Stimulated activated CD8-positive, alpha-beta memory T cell treated with anti-CD3 and anti-CD28 coated beads, Interleukin-7, amount 100 ng/mL, for 48 hours (primary cell): ENCODE data around the gene HOXA6.

Experiments
- DNase-seq, 2 donors: peaks; one replicate each; pipeline ENCODE4 v3.0.0-alpha.2; 2020; ENCODE audit warnings: low read depth in 1 of 2; ENCODE audit errors: extremely low read depth in 1 of 2

The HOXA6 gene

DNA sequence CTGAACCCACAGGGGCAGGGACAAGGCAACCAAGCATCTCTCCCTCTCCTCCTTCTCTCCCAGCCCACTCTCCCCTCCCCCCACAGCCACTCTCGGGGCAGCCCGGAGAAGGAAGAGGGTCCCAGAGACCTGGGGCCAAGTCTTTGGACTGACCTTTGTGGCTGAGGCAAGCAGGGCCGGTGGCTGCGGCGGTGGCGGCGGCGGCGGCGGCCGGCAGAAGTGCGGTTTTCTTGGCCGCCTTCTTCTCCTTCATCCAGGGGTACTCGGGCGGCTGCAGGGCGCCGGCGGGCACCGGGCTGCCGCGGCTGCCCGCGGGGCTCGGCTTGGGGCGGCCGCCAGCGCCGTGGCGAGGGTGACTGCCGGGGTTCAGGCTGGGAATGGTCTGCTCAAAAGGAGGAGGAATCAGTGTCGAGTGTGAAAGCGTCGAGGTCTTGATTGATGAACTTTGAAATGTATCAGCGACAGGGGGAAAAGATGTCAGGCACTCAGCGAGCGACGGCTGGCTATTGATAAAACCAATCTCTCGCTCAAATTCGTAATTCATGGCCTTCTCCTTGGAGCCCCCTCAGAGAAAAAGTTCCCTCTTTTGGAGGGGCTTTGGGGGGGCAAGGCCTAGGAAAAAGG lies 45.5 kb downstream of the HOXA6 start:
- no peak for DNase-seq

DNA sequence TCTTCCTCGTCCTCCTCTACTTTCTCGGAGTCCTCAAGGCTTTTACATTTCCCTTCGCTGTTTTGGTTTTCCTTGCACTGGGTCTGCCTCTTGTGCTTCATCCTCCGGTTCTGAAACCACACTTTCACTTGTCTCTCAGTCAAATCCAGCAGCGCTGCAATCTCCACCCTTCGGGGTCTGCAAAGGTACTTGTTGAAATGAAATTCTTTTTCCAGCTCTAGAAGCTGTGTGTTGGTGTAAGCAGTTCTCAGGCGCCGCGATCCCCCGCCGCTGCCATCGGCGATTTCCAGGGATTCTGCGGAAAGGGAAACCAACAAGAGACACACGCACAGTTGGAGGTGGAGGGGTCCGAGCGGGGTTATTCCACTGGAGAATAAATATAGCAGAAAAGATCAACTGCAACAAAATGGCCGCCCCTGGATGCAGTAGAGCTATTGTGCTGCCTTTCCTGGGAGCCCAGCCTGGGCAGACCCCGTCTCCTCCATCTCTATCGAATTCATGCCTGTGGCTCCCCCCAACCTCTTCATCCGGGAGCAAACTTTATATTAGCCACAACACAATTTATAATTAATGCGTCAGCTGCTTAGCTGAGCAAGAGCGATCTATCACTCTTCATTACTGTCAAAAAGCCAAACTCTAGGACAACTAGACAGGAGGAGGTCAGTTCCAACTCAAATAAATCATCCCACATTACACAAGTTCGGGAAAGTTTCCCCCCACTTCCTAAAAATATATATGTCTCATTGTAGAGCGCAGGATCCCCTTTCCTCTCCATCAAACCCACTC lies 46.2 kb downstream of the HOXA6 start:
- DNase-seq: no peak

DNA sequence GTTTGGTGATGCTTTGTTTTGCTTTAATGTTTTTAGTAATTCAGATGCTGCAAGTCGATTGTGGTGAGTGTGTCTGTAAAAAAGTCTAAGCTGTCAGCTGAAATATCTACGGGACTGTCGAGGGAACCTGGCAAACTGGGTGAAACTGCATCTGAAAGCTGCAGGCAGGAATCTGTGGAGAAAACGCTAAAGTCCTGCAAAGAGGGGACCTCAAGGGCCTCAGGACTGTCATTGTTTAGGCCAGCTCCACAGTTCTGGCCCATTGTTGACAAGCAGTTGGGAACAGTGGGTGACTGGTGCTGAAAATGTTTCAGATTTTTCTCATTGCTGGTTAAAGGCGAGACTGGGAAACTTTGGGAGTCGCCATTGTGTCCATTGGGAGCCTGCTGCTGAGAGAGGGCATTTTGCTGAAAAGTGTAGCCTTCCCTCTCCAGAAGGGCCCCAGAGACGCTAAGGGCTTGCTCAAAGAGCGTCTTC lies 46.8 kb downstream of the HOXA6 start:
- no peak for DNase-seq

DNA sequence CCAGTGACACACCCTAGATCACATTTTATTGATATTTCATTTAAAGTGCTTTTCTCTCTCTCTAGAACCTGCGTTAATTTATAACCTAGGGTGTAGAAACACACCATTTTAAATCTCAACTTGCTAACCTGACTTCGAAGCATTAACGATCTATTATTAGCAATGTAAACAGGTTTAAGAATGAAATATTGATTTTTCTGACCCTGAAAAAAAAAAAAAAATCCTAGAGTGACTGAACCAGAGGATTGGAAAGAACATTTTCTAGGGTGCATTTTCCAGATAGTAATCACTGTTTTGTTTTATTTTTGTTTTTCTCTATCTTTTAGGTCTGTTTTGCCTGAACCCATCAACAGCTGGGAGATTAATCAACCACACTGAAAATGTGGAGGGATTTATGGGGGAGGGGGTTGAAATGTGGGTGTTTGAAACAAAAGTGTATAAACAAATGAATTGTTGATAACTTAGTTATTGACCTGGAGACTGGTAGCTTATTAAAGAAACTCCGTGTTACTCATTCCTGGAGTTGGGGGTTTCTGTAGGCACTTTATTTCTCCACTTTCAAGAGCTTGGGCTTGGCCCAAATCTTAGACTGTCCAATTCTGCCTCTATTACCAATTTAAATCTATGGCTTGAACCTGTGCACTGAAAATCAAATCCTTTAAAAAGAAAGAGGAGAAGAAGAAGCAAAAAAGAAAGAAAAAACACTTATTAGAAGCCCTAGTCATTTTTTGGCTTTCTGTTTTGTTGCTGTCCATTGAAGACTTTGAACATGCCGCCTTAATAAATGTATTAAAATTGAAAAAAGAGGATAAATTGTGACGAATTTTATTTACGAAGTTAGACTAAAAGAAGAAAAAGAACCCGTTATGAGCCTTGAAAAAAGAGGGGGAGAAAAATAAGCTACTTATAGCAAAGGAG lies 47.9 kb downstream of the HOXA6 start:
- DNase-seq: no peak

DNA sequence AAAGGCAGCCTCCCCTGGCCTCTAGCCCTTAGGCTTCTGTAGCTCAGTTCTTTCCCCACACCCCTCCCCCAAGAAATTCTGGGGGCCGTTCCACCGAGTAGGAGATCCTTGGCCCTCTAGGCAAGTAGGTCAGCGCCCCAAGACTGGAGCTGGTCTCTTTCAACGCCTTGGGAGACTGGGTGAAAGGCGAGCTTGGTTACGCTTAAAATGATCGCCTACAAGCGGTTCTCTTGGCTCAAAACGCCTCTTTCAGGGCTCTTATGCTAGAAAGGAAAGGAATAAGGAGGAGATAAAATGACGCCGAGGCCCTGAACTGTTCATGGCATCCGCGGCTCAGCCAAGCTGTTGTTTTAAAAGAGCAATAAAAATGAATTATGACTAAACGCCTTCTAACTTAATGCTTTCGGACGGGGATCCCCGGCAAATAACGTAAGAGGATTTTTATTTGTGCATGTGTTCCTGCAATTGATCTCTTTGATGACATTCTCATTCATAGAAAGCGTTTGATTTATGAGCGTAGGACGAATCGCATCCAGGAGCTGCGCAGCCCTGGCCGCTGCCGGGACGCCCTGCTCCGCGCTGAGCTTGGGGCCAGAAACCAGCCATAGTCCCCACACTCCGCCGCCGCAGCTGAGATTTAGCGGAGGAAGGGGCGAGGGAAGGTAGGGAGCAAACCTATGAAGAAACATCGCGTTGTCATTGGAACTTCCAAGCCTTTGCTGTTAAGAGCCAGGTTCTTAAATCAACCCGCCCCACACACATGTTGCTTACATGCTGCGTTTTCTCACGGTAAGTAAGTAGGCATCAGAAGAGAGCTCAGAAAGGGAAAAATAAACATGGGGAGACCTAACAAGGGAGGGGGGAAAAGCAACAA lies 48.8 kb downstream of the HOXA6 start:
- DNase-seq: no peak

DNA sequence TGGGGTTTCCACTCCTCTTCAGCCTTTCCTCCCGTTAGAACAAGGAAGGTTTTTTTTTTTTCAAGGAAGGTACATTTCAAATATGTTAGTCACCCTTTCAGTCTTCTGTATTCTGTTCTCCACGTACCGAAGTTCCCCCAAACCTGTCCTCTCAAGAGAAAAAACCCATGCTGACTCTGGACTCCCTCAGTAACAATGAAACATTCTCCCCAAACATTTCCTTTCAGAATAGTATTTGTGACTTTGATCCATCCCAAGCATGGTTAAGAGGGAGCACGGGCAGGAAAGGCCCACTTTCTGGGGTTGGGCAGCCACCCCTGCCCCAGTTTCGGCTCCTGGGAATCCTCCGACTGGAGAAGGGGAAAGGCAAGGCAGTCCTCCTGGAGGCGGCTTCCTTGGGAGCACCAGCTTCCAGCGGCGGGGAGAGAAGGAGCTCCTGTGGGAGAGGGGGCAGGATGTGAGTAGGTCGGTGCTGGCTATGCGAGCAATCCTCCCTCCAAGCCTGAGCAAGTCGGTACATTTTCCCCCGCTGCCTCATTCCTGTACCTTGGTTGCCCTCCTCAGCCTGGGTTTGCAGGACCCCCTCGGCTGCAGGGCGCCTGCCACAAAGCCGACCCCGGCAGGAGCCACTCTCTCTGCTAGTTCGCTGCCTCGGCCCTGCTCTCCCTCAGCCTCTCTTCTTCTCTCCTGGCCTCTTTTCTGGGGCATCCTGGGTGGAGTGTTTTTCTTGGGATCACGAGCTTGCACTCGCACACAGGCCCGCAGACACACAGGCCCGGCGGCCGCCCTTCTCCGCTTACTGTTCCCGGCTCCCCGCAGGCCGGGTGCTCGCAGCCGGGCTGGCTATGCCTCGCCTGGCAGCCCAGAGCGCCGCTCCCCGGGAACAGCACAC lies 49.6 kb downstream of the HOXA6 start:
- DNase-seq: no peak

DNA sequence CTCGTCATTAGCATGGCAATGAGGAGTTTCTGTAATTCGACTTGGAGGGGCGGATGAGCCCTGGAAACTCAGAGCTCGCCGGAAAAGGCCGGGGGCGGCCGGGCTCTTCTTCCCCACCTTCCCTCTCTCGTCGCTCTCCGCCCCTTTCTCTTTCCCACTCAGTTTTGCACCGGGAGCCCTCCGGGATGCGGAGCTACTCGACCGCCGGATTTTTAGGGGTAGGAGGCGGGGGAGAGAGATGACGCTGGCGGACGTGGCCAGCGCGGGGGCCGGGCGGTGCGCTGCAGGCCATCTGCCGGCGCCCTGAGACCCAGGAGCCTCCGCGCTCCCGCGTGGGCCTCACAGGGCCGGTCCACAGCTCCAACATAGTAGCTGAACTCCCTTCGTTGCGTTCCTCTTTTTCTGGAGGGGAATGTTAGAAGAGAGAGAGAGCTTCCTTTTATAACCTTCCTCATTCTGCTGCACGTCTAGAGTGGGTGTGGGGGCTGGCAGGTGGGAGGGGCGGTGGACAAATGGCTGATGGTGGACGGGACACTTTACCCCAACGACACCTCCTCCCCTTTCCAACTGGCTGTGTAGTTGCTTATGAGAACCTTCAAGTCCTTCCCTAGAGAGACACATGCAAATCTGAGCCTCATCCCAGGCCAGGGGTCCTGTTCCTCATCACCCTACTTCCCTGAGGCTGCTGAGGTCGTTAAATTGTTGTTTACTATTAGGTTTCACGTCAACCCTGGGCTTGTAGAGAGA lies 50.6 kb downstream of the HOXA6 start:
- no peak for DNase-seq

DNA sequence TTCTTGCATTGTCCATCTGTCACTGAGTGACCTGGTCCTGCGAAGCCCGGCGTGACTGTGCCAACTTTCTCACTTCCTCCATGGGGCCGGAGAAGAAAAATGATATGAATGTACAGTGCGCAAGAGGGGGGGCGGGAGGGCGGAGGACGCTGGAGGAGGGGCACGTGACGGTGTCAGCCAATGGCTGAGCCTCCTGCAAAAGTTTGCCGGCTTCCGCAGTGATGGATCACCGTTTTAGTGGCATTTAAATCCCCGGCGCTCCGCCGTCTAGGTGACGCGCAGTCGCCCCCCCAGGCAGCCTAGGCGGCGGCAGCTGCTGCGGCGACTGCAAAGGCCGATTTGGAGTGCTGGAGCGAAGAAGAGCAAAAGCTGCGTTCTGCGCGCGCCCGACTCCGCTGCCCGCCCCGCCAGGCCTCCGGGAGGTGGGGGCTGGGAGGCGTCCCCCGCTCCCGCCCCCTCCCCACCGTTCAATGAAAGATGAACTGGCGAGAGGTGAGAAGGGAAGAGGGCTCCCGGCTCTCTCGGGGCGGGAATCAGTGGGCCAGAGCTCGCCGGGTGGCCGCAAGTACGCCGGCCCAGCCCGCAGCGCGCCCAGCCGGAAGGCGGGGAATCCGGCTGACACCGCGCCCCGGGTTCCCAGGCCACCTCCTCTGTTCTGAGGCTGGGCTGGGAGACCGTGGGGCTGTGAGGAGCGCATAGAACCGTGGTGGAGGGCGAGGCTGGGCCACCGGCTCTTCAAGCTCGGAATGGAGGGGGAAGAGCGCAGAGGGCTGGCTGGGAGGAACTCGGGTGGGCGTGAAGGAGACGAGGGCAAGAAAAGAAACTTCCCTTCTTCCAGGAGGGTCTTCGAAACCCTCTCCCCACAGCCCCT lies 51.4 kb downstream of the HOXA6 start, which contains the start of gene HOXA1:
Gene HOXA1, minus strand, starts transcription at position 104 of the 871 bp plus-strand sequence. Its CDS starts 88 bp downstream, at position 16.
- DNase-seq: peak; percentile 52 to 65
